Ovary (tissue), 9 donors: ENCODE measurements around the gene NRXN2. TPM values are rescaled to one million over a fixed set of nuclear protein-coding genes. Genes with fewer than 3 reads are reported as not detected.
"Not testable (repeated sequence)": the region's sequence is repeated elsewhere in the genome, so short reads cannot be mapped to it uniquely, and the experiment has no call there.

ENCODE experiments used
- DNase-seq, 5 donors: peaks; one replicate each; pipeline ENCODE4 v3.0.0-alpha.2; 2019 to 2020
- H3K27ac ChIP-seq, 2 donors: fragments of 200-600 bp; one replicate each; pipeline versions ENCODE4 v1.5.1 to v1.8.0; 2019 to 2022
- H3K27me3 ChIP-seq: fragments of 200-600 bp; one replicate; pipeline ENCODE4 v1.8.0; 2022
- H3K36me3 ChIP-seq: fragments of 200-600 bp; sonication (generic); one replicate; pipeline ENCODE4 v1.5.1; 2019
- H3K4me1 ChIP-seq: one replicate; pipeline ENCODE4 v1.8.1; 2013; ENCODE audit warnings: mild to moderate bottlenecking, moderate library complexity; ENCODE audit not compliant: insufficient read depth
- H3K4me3 ChIP-seq: fragments of 200-600 bp; sonication (generic); one replicate; pipeline ENCODE4 v1.5.1; 2017
- H3K9me3 ChIP-seq, 2 donors: fragments of 200-600 bp in 1 of 2; sonication (generic) in 1 of 2; one replicate each; pipeline versions ENCODE4 v1.5.1 to v1.8.1; 2013 to 2019; ENCODE audit warnings: mild to moderate bottlenecking in 1 of 2, moderate library complexity in 1 of 2
- EP300 ChIP-seq: sonication (generic); formaldehyde crosslinking; IDR thresholded peaks from one replicate; pipeline ENCODE4 v1.6.1; 2017; ENCODE audit warnings: antibody characterized with exemption
- POLR2A ChIP-seq: fragments of 450-650 bp; IDR thresholded peaks from one replicate; pipeline ENCODE4 v1.6.1; 2017; ENCODE audit warnings: antibody characterized with exemption, mild to moderate bottlenecking, moderate library complexity
- WGBS, 3 donors: extraction: QIAGEN DNeasy Blood & Tissue Kit in 1 of 3; methylation state at CpG; one replicate each; pipeline versions ENCODE4 v1.1.5 to v1.1.7; 2013 to 2017; 5-methylcytosine and 5-hydroxymethylcytosine counted together
- intact Hi-C, 4 donors: fragments of 100-400 bp; cut with DNase I; formaldehyde crosslinking; loops; one replicate each; pipeline versions ENCODE4 v1.11.0 to v1.15.1; 2022 to 2023
- polyA plus RNA-seq, 2 donors: library from polyadenylated mRNA; stranded (reverse); fragments of 200-250 nt in 1 of 2; fragments of 350-450 nt in 1 of 2; fragmentation: Illumina TruSeq in 1 of 2; extraction: RNeasy Lipid Tissue Mini Kit (QIAGEN cat#74804) in 1 of 2; gene quantifications; one replicate each; pipeline ENCODE4 v1.2.3, GENCODE V29; 2013 to 2014
- total RNA-seq, 7 donors: library from RNA; depleted of rRNA in 2 of 7; stranded (reverse); fragments of >200 nt in 2 of 7; fragmentation: NEBNext Ultra II Directional in 3 of 7; extraction: Animal tissue kit (Norgen Biotek cat#: 25700) in 3 of 7; gene quantifications; one replicate each; pipeline versions ENCODE4 v1.1.0 to v1.2.4, GENCODE V29; 2016 to 2023
- TF ChIP-seq, protein P1 (sequence below), 3 donors: fragments of 450-650 bp in 2 of 3; fragments of 200-600 bp in 1 of 3; IDR thresholded peaks; one replicate each; pipeline versions ENCODE4 v1.5.1 to v1.8.0; 2016 to 2022; ENCODE audit warnings: antibody characterized with exemption in 3 of 3, mild to moderate bottlenecking in 1 of 3
- donor health status: DM: no; HTN: no; CAD: no; lungs with moderate emphysema.
- donor health status: DM: no; HTN: no; CAD: no.
- donor health status: Bipolar disorder and iron deficiency.
- donor health status: DM: yes; HTN: yes; CAD: no.
- donor health status: DM: no; HTN: no; CAD: no.
- donor health status: DM: yes; HTN: yes; CAD: no.

NRXN2 gene
- total and polyA plus RNA-seq, 9 donors = 6.4 to 64.1 (median 19.7) TPM

DNA sequence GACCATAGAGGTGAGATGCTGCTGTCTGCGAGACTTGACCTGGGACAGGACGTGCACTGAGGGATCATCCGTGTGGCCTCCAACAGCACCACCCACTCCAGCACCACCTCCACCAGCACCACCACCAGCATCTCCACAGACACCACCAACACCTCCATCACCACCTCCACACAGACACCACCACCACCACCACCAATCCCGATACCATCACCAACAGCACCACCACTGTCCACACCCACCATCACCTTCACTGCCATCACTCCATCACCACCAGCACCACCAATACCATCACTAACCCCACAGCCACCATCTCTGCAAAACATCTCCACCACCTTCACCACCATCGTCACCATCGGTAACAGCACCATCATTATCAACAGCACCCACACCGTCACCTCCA lies 158.6 kb downstream of the NRXN2 start:
- 87 to 97% (median 96%) methylated on average over 7 of the region's 7 CpGs for WGBS, 3 donors
- Histone ChIP-seq H3K4me1 (peaks cover 2% of the 10 kb centered on the region), H3K4me3 (no peak overlapping the region), H3K9me3 (no peaks in the 10 kb centered on the region), H3K36me3 (no peaks in the 10 kb centered on the region), H3K27me3 (no peaks in the 10 kb centered on the region), H3K27ac (no peak overlapping the region)
- DNase-seq = no peak
- no peak for TF ChIP-seq POLR2A
- TF ChIP-seq, protein P1, sequence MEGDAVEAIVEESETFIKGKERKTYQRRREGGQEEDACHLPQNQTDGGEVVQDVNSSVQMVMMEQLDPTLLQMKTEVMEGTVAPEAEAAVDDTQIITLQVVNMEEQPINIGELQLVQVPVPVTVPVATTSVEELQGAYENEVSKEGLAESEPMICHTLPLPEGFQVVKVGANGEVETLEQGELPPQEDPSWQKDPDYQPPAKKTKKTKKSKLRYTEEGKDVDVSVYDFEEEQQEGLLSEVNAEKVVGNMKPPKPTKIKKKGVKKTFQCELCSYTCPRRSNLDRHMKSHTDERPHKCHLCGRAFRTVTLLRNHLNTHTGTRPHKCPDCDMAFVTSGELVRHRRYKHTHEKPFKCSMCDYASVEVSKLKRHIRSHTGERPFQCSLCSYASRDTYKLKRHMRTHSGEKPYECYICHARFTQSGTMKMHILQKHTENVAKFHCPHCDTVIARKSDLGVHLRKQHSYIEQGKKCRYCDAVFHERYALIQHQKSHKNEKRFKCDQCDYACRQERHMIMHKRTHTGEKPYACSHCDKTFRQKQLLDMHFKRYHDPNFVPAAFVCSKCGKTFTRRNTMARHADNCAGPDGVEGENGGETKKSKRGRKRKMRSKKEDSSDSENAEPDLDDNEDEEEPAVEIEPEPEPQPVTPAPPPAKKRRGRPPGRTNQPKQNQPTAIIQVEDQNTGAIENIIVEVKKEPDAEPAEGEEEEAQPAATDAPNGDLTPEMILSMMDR (IDR thresholded peaks at IDR 0.05) = no peak
- TF ChIP-seq EP300 = no peak
- intact Hi-C loops = no loop called here

- Histone ChIP-seq H3K27me3 (no peaks in the 10 kb centered on the region), H3K4me1 (peaks cover 2% of the 10 kb centered on the region), H3K27ac (no peak overlapping the region), H3K9me3 (no peaks in the 10 kb centered on the region), H3K36me3 (no peaks in the 10 kb centered on the region), H3K4me3 (no peak overlapping the region)
- intact Hi-C loops = no loop called here
- TF ChIP-seq, protein P1 (IDR thresholded peaks at IDR 0.05) = no peak
- TF ChIP-seq EP300 (no peak), POLR2A (no peak)
- 89 to 91% (median 90%) methylated on average over 12 of the region's 12 CpGs for WGBS, 3 donors
- no peak for DNase-seq
Measured at GRCh38 chr11:64563966-64564365, 159.0 kb downstream of the NRXN2 start.

- Histone ChIP-seq H3K27ac (no peak overlapping the region), H3K27me3 (no peaks in the 10 kb centered on the region), H3K4me3 (no peak overlapping the region), H3K9me3 (no peaks in the 10 kb centered on the region), H3K4me1 (peaks cover 2% of the 10 kb centered on the region), H3K36me3 (no peaks in the 10 kb centered on the region)
- TF ChIP-seq EP300 = no peak
- TF ChIP-seq POLR2A = no peak
- TF ChIP-seq, protein P1 (IDR thresholded peaks at IDR 0.05) = no peak
- 92 to 95% (median 94%) methylated on average over 15 of the region's 15 CpGs for WGBS, 3 donors
- intact Hi-C loops = no loop called here
- DNase-seq = no peak
Measured at GRCh38 chr11:64562723-64563351, 160.2 kb downstream of the NRXN2 start.

DNA sequence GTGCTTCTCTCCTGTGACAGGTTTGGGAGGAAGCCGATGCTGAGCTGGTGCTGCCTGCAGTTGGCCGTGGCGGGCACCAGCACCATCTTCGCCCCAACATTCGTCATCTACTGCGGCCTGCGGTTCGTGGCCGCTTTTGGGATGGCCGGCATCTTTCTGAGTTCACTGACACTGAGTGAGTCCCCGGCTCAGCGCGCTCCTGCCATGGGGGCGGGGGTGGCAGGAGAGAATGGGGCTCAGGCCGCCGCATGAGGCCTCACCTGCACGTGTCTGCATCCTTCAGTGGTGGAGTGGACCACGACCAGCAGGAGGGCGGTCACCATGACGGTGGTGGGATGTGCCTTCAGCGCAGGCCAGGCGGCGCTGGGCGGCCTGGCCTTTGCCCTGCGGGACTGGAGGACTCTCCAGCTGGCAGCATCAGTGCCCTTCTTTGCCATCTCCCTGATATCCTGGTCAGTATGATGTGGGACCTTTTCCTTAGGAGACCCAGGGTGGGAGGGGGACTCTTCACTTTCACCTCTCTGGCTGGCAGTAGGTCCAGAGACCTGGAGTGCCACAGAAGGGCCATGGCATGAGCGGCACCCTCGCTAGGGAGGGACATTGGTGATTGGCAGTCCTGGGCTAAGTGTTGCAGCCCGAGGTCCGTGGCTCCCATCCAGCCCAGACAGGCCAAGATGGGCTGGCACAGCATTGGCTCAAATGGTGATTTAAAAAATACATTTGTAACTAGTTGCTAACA lies 160.8 kb downstream of the NRXN2 start:
- no peaks in the 10 kb centered on the region for H3K27me3 ChIP-seq
- no peaks in the 10 kb centered on the region for H3K9me3 ChIP-seq
- 92% methylated on average over 23 to 29 of the region's 29 CpGs for WGBS, 3 donors
- no peaks in the 10 kb centered on the region for H3K36me3 ChIP-seq
- H3K4me1 ChIP-seq = peaks cover 2% of the 10 kb centered on the region
- intact Hi-C loops = no loop called here
- no peak overlapping the region for H3K27ac ChIP-seq
- TF ChIP-seq EP300 = no peak
- TF ChIP-seq, protein P1 (IDR thresholded peaks at IDR 0.05) = no peak
- H3K4me3 ChIP-seq = no peak overlapping the region
- no peak for DNase-seq

DNA sequence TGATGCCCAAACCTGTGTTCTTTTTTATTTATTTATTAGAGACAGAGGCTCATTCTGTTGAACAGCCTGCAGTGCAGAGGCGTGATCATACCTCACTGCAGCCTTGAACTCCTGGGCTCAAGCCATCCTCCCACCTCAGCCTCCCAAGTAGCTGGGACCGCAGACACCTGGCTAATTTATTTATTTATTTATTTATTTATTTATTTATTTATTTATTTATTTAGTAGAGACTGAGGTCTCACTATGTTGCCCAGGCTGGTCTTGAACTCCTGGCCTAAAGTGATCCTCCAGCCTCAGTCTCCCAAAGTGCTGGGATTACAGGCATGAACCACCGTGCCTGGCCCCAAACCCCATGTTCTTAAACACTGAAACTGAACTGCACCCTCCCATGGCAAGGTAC lies 161.6 kb downstream of the NRXN2 start:
- H3K27me3 ChIP-seq, H3K9me3 ChIP-seq, H3K4me3 ChIP-seq, intact Hi-C loops, H3K36me3 ChIP-seq, DNase-seq, H3K4me1 ChIP-seq, H3K27ac ChIP-seq: not testable (repeated sequence)
- 71 to 89% (median 81%) methylated on average over 3 of the region's 3 CpGs for WGBS, 3 donors
